GM23338 (cell line): ENCODE data around the gene THSD7A.

ENCODE experiments used
- CTCF ChIP-seq, 2 experiments: fragments of 200-600 bp in 1 of 2; sonication (generic) in 1 of 2; conservative IDR thresholded peaks; 2 replicates each; pipeline versions ENCODE4 v1.5.1 to v1.6.1; 2016 to 2017; ENCODE audit warnings: antibody characterized with exemption in 2 of 2, low read depth in 2 of 2, mild to moderate bottlenecking in 2 of 2, moderate library complexity in 1 of 2
- EZH2 ChIP-seq: fragments of 200-600 bp; sonication (generic); IDR thresholded peaks from one replicate; pipeline ENCODE4 v1.8.0; 2017; ENCODE audit warnings: antibody characterized with exemption, mild to moderate bottlenecking, low read depth; ENCODE audit not compliant: unreplicated experiment
- EZH2phosphoT487 ChIP-seq: fragments of 200-600 bp; sonication (generic); IDR thresholded peaks from one replicate; pipeline ENCODE4 v1.8.1; 2018; ENCODE audit warnings: antibody characterized with exemption; ENCODE audit not compliant: unreplicated experiment
- JUNB ChIP-seq: IDR thresholded peaks from one replicate; pipeline ENCODE4 v1.6.1; 2016; ENCODE audit warnings: antibody characterized with exemption; ENCODE audit not compliant: unreplicated experiment
- POLR2AphosphoS5 ChIP-seq: IDR thresholded peaks from 2 replicates; pipeline ENCODE4 v1.6.1; 2016; ENCODE audit warnings: antibody characterized with exemption, low read depth
- REST ChIP-seq: IDR thresholded peaks from one replicate; pipeline ENCODE4 v1.6.1; 2018; ENCODE audit warnings: antibody characterized with exemption; ENCODE audit not compliant: unreplicated experiment
- TF ChIP-seq, protein P1 (sequence below): fragments of 250-450 bp; sonication (Bioruptor Pico); IDR thresholded peaks from 2 replicates; pipeline ENCODE4 v1.5.0; 2020; ENCODE audit warnings: mild to moderate bottlenecking, moderate library complexity

DNA sequence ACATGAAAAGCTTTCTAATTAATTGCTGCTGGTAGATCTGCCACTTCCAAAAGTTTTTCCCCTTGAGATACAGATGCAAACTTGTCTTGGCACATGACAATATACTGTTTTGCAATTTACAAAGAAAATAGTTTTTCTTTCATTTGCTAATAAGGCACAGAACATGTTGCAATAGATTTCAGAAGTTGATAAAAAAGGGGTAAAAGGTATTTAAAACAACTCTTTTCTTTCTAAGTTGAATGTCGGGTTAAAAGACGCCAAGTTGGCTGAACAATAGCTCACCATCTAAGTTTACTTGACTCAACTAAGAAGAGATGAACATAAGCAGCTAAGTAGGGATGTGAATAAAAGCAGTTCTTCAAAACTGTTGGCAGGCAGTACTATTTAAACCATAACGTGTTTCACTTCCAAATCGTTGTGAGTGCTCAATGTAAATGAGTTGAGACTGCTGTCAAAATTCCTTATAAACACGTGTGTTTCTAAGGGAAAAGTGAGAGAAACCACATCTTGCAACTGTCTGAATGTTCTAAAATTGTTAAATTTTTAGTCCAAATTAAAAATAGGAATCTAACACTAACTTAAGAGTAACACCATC lies 14.5 kb upstream of the THSD7A start:
- TF ChIP-seq, protein P1, sequence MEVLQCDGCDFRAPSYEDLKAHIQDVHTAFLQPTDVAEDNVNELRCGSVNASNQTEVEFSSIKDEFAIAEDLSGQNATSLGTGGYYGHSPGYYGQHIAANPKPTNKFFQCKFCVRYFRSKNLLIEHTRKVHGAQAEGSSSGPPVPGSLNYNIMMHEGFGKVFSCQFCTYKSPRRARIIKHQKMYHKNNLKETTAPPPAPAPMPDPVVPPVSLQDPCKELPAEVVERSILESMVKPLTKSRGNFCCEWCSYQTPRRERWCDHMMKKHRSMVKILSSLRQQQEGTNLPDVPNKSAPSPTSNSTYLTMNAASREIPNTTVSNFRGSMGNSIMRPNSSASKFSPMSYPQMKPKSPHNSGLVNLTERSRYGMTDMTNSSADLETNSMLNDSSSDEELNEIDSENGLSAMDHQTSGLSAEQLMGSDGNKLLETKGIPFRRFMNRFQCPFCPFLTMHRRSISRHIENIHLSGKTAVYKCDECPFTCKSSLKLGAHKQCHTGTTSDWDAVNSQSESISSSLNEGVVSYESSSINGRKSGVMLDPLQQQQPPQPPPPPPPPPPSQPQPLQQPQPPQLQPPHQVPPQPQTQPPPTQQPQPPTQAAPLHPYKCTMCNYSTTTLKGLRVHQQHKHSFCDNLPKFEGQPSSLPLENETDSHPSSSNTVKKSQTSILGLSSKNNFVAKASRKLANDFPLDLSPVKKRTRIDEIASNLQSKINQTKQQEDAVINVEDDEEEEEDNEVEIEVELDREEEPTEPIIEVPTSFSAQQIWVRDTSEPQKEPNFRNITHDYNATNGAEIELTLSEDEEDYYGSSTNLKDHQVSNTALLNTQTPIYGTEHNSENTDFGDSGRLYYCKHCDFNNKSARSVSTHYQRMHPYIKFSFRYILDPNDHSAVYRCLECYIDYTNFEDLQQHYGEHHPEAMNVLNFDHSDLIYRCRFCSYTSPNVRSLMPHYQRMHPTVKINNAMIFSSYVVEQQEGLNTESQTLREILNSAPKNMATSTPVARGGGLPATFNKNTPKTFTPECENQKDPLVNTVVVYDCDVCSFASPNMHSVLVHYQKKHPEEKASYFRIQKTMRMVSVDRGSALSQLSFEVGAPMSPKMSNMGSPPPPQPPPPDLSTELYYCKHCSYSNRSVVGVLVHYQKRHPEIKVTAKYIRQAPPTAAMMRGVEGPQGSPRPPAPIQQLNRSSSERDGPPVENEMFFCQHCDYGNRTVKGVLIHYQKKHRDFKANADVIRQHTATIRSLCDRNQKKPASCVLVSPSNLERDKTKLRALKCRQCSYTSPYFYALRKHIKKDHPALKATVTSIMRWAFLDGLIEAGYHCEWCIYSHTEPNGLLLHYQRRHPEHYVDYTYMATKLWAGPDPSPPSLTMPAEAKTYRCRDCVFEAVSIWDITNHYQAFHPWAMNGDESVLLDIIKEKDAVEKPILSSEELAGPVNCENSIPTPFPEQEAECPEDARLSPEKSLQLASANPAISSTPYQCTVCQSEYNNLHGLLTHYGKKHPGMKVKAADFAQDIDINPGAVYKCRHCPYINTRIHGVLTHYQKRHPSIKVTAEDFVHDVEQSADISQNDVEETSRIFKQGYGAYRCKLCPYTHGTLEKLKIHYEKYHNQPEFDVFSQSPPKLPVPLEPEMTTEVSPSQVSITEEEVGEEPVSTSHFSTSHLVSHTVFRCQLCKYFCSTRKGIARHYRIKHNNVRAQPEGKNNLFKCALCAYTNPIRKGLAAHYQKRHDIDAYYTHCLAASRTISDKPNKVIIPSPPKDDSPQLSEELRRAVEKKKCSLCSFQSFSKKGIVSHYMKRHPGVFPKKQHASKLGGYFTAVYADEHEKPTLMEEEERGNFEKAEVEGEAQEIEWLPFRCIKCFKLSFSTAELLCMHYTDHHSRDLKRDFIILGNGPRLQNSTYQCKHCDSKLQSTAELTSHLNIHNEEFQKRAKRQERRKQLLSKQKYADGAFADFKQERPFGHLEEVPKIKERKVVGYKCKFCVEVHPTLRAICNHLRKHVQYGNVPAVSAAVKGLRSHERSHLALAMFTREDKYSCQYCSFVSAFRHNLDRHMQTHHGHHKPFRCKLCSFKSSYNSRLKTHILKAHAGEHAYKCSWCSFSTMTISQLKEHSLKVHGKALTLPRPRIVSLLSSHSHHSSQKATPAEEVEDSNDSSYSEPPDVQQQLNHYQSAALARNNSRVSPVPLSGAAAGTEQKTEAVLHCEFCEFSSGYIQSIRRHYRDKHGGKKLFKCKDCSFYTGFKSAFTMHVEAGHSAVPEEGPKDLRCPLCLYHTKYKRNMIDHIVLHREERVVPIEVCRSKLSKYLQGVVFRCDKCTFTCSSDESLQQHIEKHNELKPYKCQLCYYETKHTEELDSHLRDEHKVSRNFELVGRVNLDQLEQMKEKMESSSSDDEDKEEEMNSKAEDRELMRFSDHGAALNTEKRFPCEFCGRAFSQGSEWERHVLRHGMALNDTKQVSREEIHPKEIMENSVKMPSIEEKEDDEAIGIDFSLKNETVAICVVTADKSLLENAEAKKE (CRISPR knock-in tag): no peak
- TF ChIP-seq REST (no peak), CTCF (conservative IDR thresholded peaks at IDR 0.05; ENCODE audit: low read depth in 2 of 2) (no peak), POLR2AphosphoS5 (no peak), EZH2phosphoT487 (no peak), JUNB (no peak), EZH2 (no peak)
